ENCODE measurements around the gene NOL9. TPM values are rescaled to one million over a fixed set of nuclear protein-coding genes. Genes with fewer than 3 reads are reported as not detected.
A peak's percentile ranks its signal among the peaks of the same experiment; 100 is the strongest.

The NOL9 gene
- total RNA-seq, 2 donors from 2014 or later = 15.3 to 38.9 TPM

DNA sequence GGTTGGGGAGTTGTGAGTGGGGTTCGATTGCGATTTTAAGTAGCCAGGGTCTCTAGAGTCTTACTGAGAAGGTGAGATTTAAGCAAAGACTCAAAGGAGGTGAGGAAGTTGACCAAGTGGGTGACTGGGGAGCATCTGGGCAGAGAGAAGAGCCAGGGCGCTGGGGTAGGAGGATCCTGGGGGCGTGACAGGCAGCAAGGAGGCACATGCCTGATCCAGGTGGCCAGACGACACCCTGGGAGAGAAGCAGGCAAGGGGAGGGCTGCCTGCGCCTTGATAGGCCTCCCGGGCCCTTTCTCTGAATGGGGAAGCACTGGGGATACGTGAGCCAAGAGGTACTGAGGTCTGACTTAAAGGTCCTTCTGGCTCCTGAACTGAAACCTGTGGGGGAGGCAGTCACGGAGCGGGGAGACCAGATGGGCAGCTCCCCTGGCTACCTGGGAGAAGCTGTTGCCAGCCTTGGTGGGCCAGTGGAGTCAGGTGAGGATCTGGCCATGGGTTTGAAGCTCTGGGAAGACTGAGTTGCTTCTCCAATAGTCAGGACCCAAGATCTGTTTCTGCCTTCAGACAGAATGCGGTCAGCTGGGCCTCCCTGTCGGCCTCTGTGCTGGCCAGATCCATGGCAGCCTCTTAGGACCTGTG, 30.9 kb upstream of the NOL9 start:
- no peak overlapping the region for H3K4me3 ChIP-seq
- DNase-seq (ENCODE audit: low spot score) (no peak), ATAC-seq (ENCODE audit: insufficient number of reproducible peaks, low FRiP score, low read depth) (no peak)
- H3K4me1 ChIP-seq (ENCODE audit: control insufficient read depth in 1 of 2, low read depth in 2 of 2) = peaks cover 27 to 63% of the 10 kb centered on the region in 2 donors
- H3K9me3 ChIP-seq = no peaks in the 10 kb centered on the region
- no peaks in the 10 kb centered on the region for H3K27me3 ChIP-seq (replicated peaks; ENCODE audit: insufficient read depth)
- H3K27ac ChIP-seq = no peak overlapping the region
- H3K36me3 ChIP-seq = peaks cover 23% of the 10 kb centered on the region
- TF ChIP-seq, protein P1, sequence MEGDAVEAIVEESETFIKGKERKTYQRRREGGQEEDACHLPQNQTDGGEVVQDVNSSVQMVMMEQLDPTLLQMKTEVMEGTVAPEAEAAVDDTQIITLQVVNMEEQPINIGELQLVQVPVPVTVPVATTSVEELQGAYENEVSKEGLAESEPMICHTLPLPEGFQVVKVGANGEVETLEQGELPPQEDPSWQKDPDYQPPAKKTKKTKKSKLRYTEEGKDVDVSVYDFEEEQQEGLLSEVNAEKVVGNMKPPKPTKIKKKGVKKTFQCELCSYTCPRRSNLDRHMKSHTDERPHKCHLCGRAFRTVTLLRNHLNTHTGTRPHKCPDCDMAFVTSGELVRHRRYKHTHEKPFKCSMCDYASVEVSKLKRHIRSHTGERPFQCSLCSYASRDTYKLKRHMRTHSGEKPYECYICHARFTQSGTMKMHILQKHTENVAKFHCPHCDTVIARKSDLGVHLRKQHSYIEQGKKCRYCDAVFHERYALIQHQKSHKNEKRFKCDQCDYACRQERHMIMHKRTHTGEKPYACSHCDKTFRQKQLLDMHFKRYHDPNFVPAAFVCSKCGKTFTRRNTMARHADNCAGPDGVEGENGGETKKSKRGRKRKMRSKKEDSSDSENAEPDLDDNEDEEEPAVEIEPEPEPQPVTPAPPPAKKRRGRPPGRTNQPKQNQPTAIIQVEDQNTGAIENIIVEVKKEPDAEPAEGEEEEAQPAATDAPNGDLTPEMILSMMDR (IDR thresholded peaks at IDR 0.05) = no peak

DNA sequence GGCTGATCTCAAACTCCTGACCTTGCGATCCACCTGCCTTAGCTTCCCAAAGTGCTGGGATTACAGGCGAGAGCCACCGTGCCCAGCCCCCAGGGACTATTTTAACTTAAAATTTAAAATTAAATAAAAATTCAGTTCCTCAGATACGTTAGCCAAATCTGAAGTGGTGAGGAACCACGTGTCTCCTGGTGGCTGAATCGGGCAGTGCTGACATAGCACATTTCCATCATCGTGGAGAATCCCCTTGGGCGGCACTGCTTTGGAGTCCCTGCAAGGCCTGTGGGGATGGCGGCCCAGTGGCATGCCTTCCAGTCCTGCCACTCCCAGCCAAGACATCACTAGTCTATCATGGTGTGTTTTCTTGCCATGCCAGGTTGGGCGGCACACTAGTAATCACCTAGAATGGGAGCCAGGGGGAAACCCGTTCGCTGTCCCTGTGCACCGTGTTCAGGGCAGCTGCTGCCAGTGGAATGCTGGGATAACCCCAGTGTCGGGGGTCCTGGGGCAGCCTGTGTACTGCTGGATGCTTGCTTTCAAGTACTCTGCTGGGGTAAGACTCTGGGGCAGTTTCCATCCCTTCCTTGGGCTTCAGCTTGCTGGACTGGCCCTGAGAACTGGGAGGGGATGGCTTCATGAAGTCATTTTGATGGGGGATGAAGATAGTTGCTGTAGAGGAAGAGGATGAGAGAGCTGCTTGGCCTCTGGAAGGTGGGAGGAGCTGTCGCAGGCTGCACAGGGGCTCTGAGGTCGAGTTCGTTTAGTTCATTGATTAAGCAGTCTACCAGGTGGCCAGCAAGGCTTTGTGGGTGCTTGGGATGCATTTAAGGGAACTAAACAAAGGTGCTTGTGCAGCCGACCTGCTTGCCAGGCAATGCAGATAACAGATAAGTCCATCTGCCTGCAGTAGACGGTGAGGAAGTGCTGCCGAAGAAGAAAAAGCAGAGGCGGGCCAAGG, 30.1 kb upstream of the NOL9 start:
- TF ChIP-seq, protein P1 (IDR thresholded peaks at IDR 0.05) = peak; percentile 38
- no peak for ATAC-seq (ENCODE audit: insufficient number of reproducible peaks, low FRiP score, low read depth)
- no peak for DNase-seq (ENCODE audit: low spot score)
- Histone ChIP-seq H3K9me3 (no peaks in the 10 kb centered on the region), H3K4me3 (no peak overlapping the region), H3K36me3 (peaks cover 15% of the 10 kb centered on the region), H3K4me1 (ENCODE audit: control insufficient read depth in 1 of 2, low read depth in 2 of 2) (peaks cover 27 to 57% of the 10 kb centered on the region in 2 donors), H3K27ac (no peak overlapping the region), H3K27me3 (replicated peaks; ENCODE audit: insufficient read depth) (no peaks in the 10 kb centered on the region)

DNA sequence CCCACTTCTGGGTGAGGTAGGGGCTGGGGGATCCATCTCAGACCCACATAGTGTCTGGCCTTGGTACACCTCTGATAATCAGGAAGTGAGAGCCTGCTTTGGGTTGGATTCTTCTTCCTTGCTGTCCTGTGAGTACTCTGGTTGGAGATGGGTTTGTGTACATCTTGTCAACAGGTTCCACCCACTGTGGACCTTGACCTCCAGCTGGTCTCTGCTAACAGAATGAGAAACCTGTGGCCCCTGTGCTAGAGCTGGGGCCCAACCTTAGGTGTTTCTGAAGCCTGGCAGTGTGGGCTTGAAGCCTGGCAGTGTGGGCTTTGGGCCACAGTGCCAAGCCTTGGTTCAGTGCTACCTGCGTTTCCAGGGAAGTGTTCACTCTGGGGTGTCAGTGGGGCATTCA, 28.1 kb upstream of the NOL9 start:
- H3K4me3 ChIP-seq = no peak overlapping the region
- DNase-seq (ENCODE audit: low spot score) = no peak
- no peak for ATAC-seq (ENCODE audit: insufficient number of reproducible peaks, low FRiP score, low read depth)
- TF ChIP-seq, protein P1 (IDR thresholded peaks at IDR 0.05) = no peak
- H3K27me3 ChIP-seq (replicated peaks; ENCODE audit: insufficient read depth) = no peaks in the 10 kb centered on the region
- peak overlapping the region in 1 of 2 donors; percentile 10 for H3K27ac ChIP-seq
- no peaks in the 10 kb centered on the region for H3K36me3 ChIP-seq
- peaks cover 19 to 44% of the 10 kb centered on the region in 2 donors for H3K4me1 ChIP-seq (ENCODE audit: control insufficient read depth in 1 of 2, low read depth in 2 of 2)
- H3K9me3 ChIP-seq = no peaks in the 10 kb centered on the region

DNA sequence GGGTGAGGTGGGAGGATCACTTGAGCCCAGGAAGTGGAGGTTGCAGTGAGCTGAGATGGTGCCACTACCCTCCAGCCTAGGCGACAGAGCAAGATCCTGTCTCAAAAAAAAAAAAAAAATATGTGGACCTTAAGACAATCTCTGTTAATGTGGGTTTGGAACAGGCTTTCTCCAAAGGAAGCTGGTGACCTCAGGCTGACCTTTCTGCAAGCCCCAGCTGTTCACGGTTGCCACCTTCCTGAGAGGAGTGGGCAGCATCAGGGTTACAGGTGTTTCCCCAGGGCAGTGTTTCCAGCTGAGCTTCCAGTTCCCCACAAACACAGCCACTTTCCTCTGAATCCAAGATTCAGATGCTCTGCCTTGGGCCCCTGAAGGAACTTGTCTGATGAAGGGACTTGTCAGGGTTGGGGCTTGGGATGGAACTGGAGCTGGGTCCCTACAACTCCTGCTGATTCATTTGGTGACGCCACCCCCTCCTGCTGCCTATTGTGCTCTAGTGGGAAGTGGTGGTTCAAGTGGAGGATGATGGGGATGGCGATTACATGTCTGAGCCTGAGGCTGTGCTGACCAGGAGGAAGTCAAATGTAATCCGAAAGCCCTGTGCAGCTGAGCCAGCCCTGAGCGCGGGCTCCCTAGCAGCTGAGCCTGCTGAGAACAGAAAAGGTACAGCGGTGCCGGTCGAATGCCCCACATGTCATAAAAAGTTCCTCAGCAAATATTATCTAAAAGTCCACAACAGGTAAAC, 27.4 kb upstream of the NOL9 start:
- peaks cover 17 to 38% of the 10 kb centered on the region in 2 donors for H3K4me1 ChIP-seq (ENCODE audit: control insufficient read depth in 1 of 2, low read depth in 2 of 2)
- DNase-seq (ENCODE audit: low spot score) (no peak), ATAC-seq (ENCODE audit: insufficient number of reproducible peaks, low FRiP score, low read depth) (no peak)
- peak overlapping the region in 1 of 2 donors; percentile 93 for H3K27ac ChIP-seq
- TF ChIP-seq, protein P1 (IDR thresholded peaks at IDR 0.05) = no peak
- H3K27me3 ChIP-seq (replicated peaks; ENCODE audit: insufficient read depth) = no peaks in the 10 kb centered on the region
- H3K9me3 ChIP-seq = no peaks in the 10 kb centered on the region
- no peaks in the 10 kb centered on the region for H3K36me3 ChIP-seq
- no peak overlapping the region for H3K4me3 ChIP-seq

Data from thoracic aorta (tissue), 2 donors.